Measurements from ENCODE around the gene BHLHE23.

GRCh38 chr20:62957136-62958117 is 49.3 kb downstream of the BHLHE23 start:
- TF ChIP-seq POLR2AphosphoS5 (IDR thresholded peaks at IDR 0.05; ENCODE audit: low read depth, low read length) (no peak), REST (IDR thresholded peaks at IDR 0.05; ENCODE audit: insufficient read depth in 1 of 2, low read depth in 2 of 2, low read length in 2 of 2) (no peak), FOXP2 (optimal IDR thresholded peaks at IDR 0.05; ENCODE audit: borderline replicate concordance, extremely low read depth, extremely low read length, insufficient read depth) (no peak)
